OCI-LY7 (cell line): Measurements from ENCODE around the gene C6orf15.

Experiments
- CTCF ChIP-seq: fragments of 200-600 bp; sonication (generic); conservative IDR thresholded peaks from 2 replicates; pipeline ENCODE4 v1.5.1; 2014; ENCODE audit warnings: mild to moderate bottlenecking, antibody characterized with exemption, low read length, moderate library complexity, mixed read lengths
- EZH2phosphoT487 ChIP-seq: fragments of 200-600 bp; sonication (generic); IDR thresholded peaks from 2 replicates; pipeline ENCODE4 v1.6.1; 2018; ENCODE audit warnings: low read depth, borderline replicate concordance, mild to moderate bottlenecking, mixed run types, antibody characterized with exemption, low read length, moderate library complexity, mixed read lengths

GRCh38 chr6:31070711-31071197 lies 41.6 kb downstream of the C6orf15 start:
- TF ChIP-seq CTCF (peak; percentile 63), EZH2phosphoT487 (no peak)
